ENCODE results near the gene MRRF. TPM values are rescaled to one million over a fixed set of nuclear protein-coding genes. Genes with fewer than 3 reads are reported as not detected.

MRRF gene
- total RNA-seq, 1 experiment from 2014 or later: 42.3 TPM

- ATAC-seq: no peak
- TF ChIP-seq CREB1 (CRISPR knock-in tag; IDR thresholded peaks at IDR 0.05) (no peak), ZSCAN18 (CRISPR knock-in tag; IDR thresholded peaks at IDR 0.05) (no peak), ZNF425 (CRISPR knock-in tag; conservative IDR thresholded peaks at IDR 0.05) (no peak), CDX4 (CRISPR knock-in tag; IDR thresholded peaks at IDR 0.05; ENCODE audit: borderline replicate concordance) (no peak), ZNF317 (CRISPR knock-in tag; IDR thresholded peaks at IDR 0.05; ENCODE audit: borderline replicate concordance, low read depth) (no peak), TP53 (CRISPR knock-in tag; IDR thresholded peaks at IDR 0.05) (no peak), ETV6 (CRISPR knock-in tag; IDR thresholded peaks at IDR 0.05) (no peak), GTF2I (CRISPR knock-in tag; conservative IDR thresholded peaks at IDR 0.05) (no peak), USF1 (CRISPR knock-in tag; IDR thresholded peaks at IDR 0.05) (no peak), SMAD4 (CRISPR knock-in tag; IDR thresholded peaks at IDR 0.05) (no peak), ARID4B (CRISPR knock-in tag; IDR thresholded peaks at IDR 0.05; ENCODE audit: borderline replicate concordance) (no peak), NFATC4 (CRISPR knock-in tag; IDR thresholded peaks at IDR 0.05) (no peak), FOXJ3 (CRISPR knock-in tag; IDR thresholded peaks at IDR 0.05; ENCODE audit: borderline replicate concordance) (no peak), OVOL2 (CRISPR knock-in tag; IDR thresholded peaks at IDR 0.05; ENCODE audit: borderline replicate concordance) (no peak), JUN (CRISPR knock-in tag; IDR thresholded peaks at IDR 0.05) (no peak), NR3C1 (CRISPR knock-in tag; conservative IDR thresholded peaks at IDR 0.05; ENCODE audit: low read depth) (no peak), RELA (CRISPR knock-in tag; IDR thresholded peaks at IDR 0.05; ENCODE audit: borderline replicate concordance) (no peak), ZNF532 (CRISPR knock-in tag; IDR thresholded peaks at IDR 0.05; ENCODE audit: borderline replicate concordance) (no peak), SOX15 (CRISPR knock-in tag; IDR thresholded peaks at IDR 0.05) (no peak)
- H3K27ac Mint-ChIP-seq: no peak overlapping the region
- H3K4me3 Mint-ChIP-seq: no peak overlapping the region
- peaks cover 12% of the 10 kb centered on the region for H3K27me3 Mint-ChIP-seq (ENCODE audit: low read depth)
- H3K9me3 Mint-ChIP-seq: no peaks in the 10 kb centered on the region
- CTCF ChIA-PET: interaction anchor here (1.0 kb wide), 1 partner anchor 76 kb away, joined by 3 read pairs; no protein-coding TSS in a partner anchor
- no peaks in the 10 kb centered on the region for H3K36me3 Mint-ChIP-seq
- DNase-seq (ENCODE audit: low spot score): no peak
- H3K4me1 Mint-ChIP-seq: peaks cover 10% of the 10 kb centered on the region
- POLR2A ChIA-PET: no interaction called here
These were observed 30.5 kb upstream of the MRRF start for GRCh38 chr9:122234022-122234748.
